Breast epithelium (tissue), 3 donors: Measurements from ENCODE around the gene SLC26A5.

Source experiments
- POLR2AphosphoS5 ChIP-seq, 3 donors: sonication (generic); formaldehyde crosslinking; IDR thresholded peaks; one replicate each; pipeline ENCODE4 v1.6.1; 2017; ENCODE audit warnings: antibody characterized with exemption in 3 of 3
- TF ChIP-seq, protein P1 (sequence below), 3 donors: fragments of 450-650 bp; IDR thresholded peaks; one replicate each; pipeline ENCODE4 v1.5.1; 2016 to 2017; ENCODE audit warnings: antibody characterized with exemption in 3 of 3, mild to moderate bottlenecking in 3 of 3, moderate library complexity in 3 of 3

DNA sequence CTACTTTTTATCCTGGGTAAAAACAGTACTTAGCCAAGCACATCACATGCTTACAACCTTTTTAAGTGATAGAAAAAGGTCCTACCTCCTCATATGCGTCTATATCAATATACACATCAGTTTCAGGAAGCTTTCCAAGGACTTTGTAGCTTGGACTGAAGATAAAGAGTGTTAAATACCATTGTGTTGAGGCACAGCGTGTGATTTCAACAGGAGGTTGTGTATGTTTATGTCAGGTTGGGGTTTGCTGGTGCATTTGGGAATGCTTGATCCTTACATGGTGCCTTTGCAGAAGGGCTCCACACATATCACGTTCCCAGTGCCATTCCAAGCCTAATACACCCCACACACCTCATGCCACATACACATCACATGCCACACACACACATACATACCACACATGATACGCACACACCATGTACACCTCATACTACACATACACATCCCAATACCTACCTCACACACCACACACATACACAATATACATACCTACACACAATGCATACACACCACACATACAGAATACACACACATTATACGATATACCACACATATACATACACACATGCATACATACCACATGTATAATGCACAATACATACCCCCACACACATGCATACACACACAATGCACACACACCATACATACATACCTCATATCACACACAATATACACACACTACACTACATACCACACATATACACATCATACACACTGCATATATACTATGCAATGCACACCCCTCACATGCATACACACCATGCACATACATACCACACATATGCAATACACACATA, 65.4 kb downstream of the SLC26A5 start:
- TF ChIP-seq, protein P1, sequence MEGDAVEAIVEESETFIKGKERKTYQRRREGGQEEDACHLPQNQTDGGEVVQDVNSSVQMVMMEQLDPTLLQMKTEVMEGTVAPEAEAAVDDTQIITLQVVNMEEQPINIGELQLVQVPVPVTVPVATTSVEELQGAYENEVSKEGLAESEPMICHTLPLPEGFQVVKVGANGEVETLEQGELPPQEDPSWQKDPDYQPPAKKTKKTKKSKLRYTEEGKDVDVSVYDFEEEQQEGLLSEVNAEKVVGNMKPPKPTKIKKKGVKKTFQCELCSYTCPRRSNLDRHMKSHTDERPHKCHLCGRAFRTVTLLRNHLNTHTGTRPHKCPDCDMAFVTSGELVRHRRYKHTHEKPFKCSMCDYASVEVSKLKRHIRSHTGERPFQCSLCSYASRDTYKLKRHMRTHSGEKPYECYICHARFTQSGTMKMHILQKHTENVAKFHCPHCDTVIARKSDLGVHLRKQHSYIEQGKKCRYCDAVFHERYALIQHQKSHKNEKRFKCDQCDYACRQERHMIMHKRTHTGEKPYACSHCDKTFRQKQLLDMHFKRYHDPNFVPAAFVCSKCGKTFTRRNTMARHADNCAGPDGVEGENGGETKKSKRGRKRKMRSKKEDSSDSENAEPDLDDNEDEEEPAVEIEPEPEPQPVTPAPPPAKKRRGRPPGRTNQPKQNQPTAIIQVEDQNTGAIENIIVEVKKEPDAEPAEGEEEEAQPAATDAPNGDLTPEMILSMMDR (IDR thresholded peaks at IDR 0.05), result no peak
- TF ChIP-seq POLR2AphosphoS5 (IDR thresholded peaks at IDR 0.05), result no peak
